Activated CD4-positive, CD25-positive, alpha-beta regulatory T cell treated with anti-CD3 and anti-CD28 coated beads, Interleukin-2, amount 50 U/mL, for 72 hours (primary cell): ENCODE measurements around the gene PRUNE1.

Experiments used
- DNase-seq: peaks from one replicate; pipeline ENCODE4 v3.0.0; 2021

Gene PRUNE1

GRCh38 chr1:151054971-151055547 lies 46.8 kb downstream of the PRUNE1 start:
- DNase-seq, result no peak

- DNase-seq, result no peak
Observed at GRCh38 chr1:151055581-151055980, 47.3 kb downstream of the PRUNE1 start.

GRCh38 chr1:151056149-151056548 lies 47.9 kb downstream of the PRUNE1 start:
- DNase-seq, result no peak

GRCh38 chr1:151058692-151059091 lies 50.4 kb downstream of the PRUNE1 start:
- peak; percentile 39 for DNase-seq

GRCh38 chr1:151059109-151060006 lies 51.1 kb downstream of the PRUNE1 start, which contains the start of gene CDC42SE1:
Gene CDC42SE1, minus strand, starts transcription at chr1:151059622. Its CDS starts 3,892 bp downstream, at chr1:151055730.
- DNase-seq, result peak; percentile 85

- DNase-seq, result no peak
Observed at GRCh38 chr1:151060007-151060656, 51.9 kb downstream of the PRUNE1 start, which contains the start of gene MLLT11. Gene MLLT11, plus strand, starts transcription at chr1:151060397. Its CDS starts 6,828 bp downstream, at chr1:151067225.

- no peak for DNase-seq
Observed at GRCh38 chr1:151060657-151061421, 52.6 kb downstream of the PRUNE1 start.

- no peak for DNase-seq
Observed at GRCh38 chr1:151061704-151062103, 53.5 kb downstream of the PRUNE1 start.

DNA sequence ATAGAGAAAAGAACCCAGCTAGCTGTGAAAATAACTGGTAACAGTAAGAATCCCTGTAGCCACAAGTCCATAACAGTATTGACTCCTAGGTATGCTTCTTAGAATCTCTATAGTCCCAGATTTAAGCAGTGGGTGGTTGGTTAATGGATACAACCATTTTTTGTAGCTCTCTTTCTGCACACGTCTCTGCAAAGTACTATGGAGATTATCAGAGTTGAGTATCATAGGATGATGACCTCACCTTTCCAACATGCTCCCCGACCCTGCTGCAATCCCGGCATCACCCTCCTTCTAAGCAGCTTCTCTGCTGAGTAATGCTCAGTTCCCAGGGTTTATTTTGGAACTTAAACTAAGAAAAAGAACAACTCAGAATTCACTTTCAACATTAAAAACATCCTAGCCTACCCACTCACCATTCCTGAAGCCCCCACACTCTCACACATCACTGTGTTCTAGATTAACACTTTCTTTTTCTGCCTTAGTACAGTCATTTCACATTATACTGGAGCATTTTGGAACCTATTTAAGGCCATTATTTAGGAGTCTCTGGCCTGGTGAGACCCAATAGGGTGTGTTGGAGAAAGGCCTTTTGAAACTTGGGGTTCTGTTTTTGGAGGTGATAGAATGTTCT lies 54.6 kb downstream of the PRUNE1 start:
- no peak for DNase-seq

DNA sequence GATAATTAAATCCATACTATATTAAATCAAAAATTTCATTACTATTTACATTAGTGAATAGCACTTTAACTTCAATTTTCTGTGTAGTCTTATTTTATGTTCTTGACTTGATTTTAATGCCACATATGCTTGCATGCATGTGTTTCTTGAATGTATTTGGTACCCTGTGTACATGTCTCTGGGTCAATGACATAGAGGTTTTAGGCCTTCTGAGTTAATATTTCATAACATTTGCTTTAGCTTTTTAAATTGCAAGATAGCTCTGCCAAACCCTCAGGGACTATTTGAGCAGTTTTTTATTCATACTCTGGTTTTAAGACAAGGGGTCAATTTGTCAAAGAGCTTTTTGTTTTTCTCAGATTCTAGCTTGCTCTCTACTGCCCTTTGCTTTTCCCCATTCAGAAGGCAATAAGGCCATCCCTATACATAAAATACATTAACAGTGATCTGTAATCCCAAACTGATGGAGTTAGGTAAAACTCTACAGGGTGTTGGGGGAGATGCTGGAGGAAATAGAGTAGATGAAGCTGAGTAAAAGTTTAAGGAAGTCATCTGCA lies 56.9 kb downstream of the PRUNE1 start:
- DNase-seq, result no peak

DNA sequence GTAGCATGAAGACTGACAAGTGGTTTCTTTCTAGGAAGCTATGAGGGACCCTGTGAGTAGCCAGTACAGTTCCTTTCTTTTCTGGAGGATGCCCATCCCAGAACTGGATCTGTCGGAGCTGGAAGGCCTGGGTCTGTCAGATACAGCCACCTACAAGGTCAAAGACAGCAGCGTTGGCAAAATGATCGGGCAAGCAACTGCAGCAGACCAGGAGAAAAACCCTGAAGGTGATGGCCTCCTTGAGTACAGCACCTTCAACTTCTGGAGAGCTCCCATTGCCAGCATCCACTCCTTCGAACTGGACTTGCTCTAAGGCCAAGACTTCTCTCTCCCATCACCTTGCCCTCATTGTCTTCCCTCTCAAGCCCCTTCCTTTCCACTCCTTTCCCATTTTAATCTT lies 58.9 kb downstream of the PRUNE1 start:
- no peak for DNase-seq

DNA sequence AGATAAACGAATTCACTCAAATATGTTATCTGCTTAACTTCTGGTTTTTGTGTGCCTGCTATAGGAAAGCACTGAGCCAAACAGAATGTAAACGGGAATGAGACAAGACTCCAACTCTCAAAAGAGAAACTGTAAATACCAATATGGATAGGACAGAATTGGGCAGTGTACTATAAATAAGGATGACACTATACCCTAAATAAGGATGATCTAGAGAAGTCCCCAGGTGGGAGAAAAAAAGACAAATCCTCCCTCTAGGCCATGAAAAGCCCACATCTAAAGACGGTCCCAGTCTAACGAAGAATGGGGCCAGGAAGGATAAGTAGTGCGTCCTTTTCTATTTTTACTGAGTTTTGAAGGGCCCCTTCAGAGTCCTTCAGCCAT lies 60.8 kb downstream of the PRUNE1 start:
- no peak for DNase-seq

- DNase-seq, result peak; percentile 95
Observed at GRCh38 chr1:151070474-151071276, 62.4 kb downstream of the PRUNE1 start, which contains the start of gene GABPB2. Gene GABPB2, plus strand, starts transcription at chr1:151070761. Its CDS starts 17,429 bp downstream, at chr1:151088190.

DNA sequence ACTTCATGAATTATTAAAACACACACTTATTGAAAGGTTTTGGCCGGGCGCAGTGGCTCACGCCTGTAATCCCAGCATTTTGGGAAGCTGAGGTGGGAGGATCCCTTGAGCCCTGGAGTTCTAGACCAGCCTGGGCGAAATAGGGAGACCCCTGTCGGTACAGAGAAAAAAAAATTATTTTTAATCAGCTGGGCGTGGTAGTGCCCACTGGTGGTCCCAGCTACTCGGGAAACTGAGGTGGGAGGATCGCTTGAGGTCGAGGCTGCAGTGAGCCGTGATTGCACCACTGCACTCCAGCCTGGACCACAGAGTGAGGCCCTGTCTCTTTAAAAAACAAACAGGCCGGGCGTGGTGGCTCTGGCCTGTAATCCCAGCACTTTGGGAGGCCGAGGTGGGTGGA lies 64.0 kb downstream of the PRUNE1 start:
- no peak for DNase-seq
